RPMI7951 (cell line): Measurements from ENCODE around the gene SLIT3. TPM values are rescaled to one million over a fixed set of nuclear protein-coding genes. Genes with fewer than 3 reads are reported as not detected.

Experiments
- DNase-seq: peaks from one replicate; pipeline ENCODE4 v3.0.0-alpha.2; 2012; ENCODE audit warnings: low read depth
- total RNA-seq: library from RNA; depleted of rRNA; stranded (reverse); fragments of >200 nt; shearing (Covaris generic); gene quantifications from 2 replicates; pipeline ENCODE4 v1.2.3, GENCODE V29; 2014

SLIT3 gene
- total RNA-seq, 1 experiment from 2014 or later, result 0.72 TPM

GRCh38 chr5:169080448-169080911, 220.5 kb downstream of the SLIT3 start:
- DNase-seq, result no peak

GRCh38 chr5:169079697-169080096, 221.2 kb downstream of the SLIT3 start:
- DNase-seq, result no peak

GRCh38 chr5:169074839-169075238, 226.1 kb downstream of the SLIT3 start:
- no peak for DNase-seq

GRCh38 chr5:169072233-169072632, 228.7 kb downstream of the SLIT3 start:
- DNase-seq, result no peak

GRCh38 chr5:169070413-169070812, 230.5 kb downstream of the SLIT3 start:
- DNase-seq, result no peak

GRCh38 chr5:169067751-169068173, 233.2 kb downstream of the SLIT3 start:
- no peak for DNase-seq

- peak; percentile 19 for DNase-seq
Measured at GRCh38 chr5:169065400-169065799, 235.5 kb downstream of the SLIT3 start.

- DNase-seq, result peak; percentile 26
Measured at GRCh38 chr5:169064093-169064492, 236.8 kb downstream of the SLIT3 start.

GRCh38 chr5:169063316-169063953, 237.5 kb downstream of the SLIT3 start:
- DNase-seq, result no peak

GRCh38 chr5:169062690-169063089, 238.2 kb downstream of the SLIT3 start:
- DNase-seq, result no peak

GRCh38 chr5:169054506-169054905, 246.4 kb downstream of the SLIT3 start:
- no peak for DNase-seq

- DNase-seq, result peak; percentile 53
Measured at GRCh38 chr5:169052207-169052606, 248.7 kb downstream of the SLIT3 start.

- DNase-seq, result no peak
Measured at GRCh38 chr5:169051351-169051750, 249.6 kb downstream of the SLIT3 start.

GRCh38 chr5:169050636-169051035, 250.3 kb downstream of the SLIT3 start:
- DNase-seq, result no peak

- DNase-seq, result peak; percentile 21
Measured at GRCh38 chr5:169050146-169050571, 250.8 kb downstream of the SLIT3 start.

GRCh38 chr5:169049712-169050111, 251.2 kb downstream of the SLIT3 start:
- DNase-seq, result no peak

- DNase-seq, result no peak
Measured at GRCh38 chr5:169048181-169049125, 252.5 kb downstream of the SLIT3 start.

- no peak for DNase-seq
Measured at GRCh38 chr5:169044962-169045361, 256.0 kb downstream of the SLIT3 start.

GRCh38 chr5:169041180-169041579, 259.8 kb downstream of the SLIT3 start:
- no peak for DNase-seq

- DNase-seq, result no peak
Measured at GRCh38 chr5:169039592-169039991, 261.3 kb downstream of the SLIT3 start.

- DNase-seq, result no peak
Measured at GRCh38 chr5:169037466-169037865, 263.5 kb downstream of the SLIT3 start.

- no peak for DNase-seq
Measured at GRCh38 chr5:169036079-169036805, 264.7 kb downstream of the SLIT3 start.
